Left ventricle myocardium inferior (tissue), 1 donor: ENCODE results near the gene MT1E. TPM values are rescaled to one million over a fixed set of nuclear protein-coding genes. Genes with fewer than 3 reads are reported as not detected.

Experiments used
- DNase-seq: peaks from one replicate; pipeline ENCODE4 v3.0.0-alpha.2; 2020
- H3K27ac ChIP-seq: fragments of 200-600 bp; replicated peaks from 2 replicates; pipeline ENCODE4 v1.8.0; 2021
- H3K27me3 ChIP-seq: fragments of 200-600 bp; 2 replicates; pipeline ENCODE4 v1.8.0; 2021; ENCODE audit warnings: low read depth
- H3K36me3 ChIP-seq: fragments of 200-600 bp; 2 replicates; pipeline ENCODE4 v1.8.0; 2021
- H3K4me1 ChIP-seq: fragments of 200-600 bp; 2 replicates; pipeline ENCODE4 v1.8.0; 2021
- H3K4me3 ChIP-seq: fragments of 200-600 bp; 2 replicates; pipeline ENCODE4 v1.8.0; 2021; ENCODE audit warnings: mild to moderate bottlenecking, moderate library complexity
- H3K9me3 ChIP-seq: fragments of 200-600 bp; replicated peaks from 2 replicates; pipeline ENCODE4 v1.8.0; 2021
- CTCF ChIP-seq: fragments of 200-600 bp; IDR thresholded peaks from 2 replicates; pipeline ENCODE4 v1.8.0; 2021; ENCODE audit warnings: antibody characterized with exemption, mild to moderate bottlenecking, borderline replicate concordance
- intact Hi-C: fragments of 100-400 bp; cut with micrococcal nuclease; formaldehyde crosslinking; loops from one replicate; pipeline ENCODE4 v1.11.0; 2022
- total RNA-seq: library from RNA; stranded (reverse); fragmentation: NEBNext Ultra II Directional; extraction: Animal tissue kit (Norgen Biotek cat#: 25700); gene quantifications from one replicate; pipeline ENCODE4 v1.2.1, GENCODE V29; 2021
- donor health status: DM: no; HTN: yes; CAD: no; lungs with severe emphysema.

Gene MT1E
- total RNA-seq, 1 donor from 2014 or later = 126 TPM

GRCh38 chr16:56593573-56594291 lies 31.8 kb upstream of the MT1E start:
- peaks cover 11% of the 10 kb centered on the region for H3K4me1 ChIP-seq
- intact Hi-C loops = no loop called here
- H3K4me3 ChIP-seq = no peak overlapping the region
- H3K9me3 ChIP-seq = peaks cover 8% of the 10 kb centered on the region
- TF ChIP-seq CTCF = no peak
- peaks cover 23% of the 10 kb centered on the region for H3K27me3 ChIP-seq
- H3K36me3 ChIP-seq = no peaks in the 10 kb centered on the region
- DNase-seq = no peak
- no peak overlapping the region for H3K27ac ChIP-seq

- intact Hi-C loops = no loop called here
- Histone ChIP-seq H3K4me1 (peaks cover 6% of the 10 kb centered on the region), H3K9me3 (peaks cover 8% of the 10 kb centered on the region), H3K36me3 (no peaks in the 10 kb centered on the region), H3K4me3 (no peak overlapping the region), H3K27ac (no peak overlapping the region), H3K27me3 (peaks cover 18% of the 10 kb centered on the region)
- DNase-seq = no peak
- no peak for TF ChIP-seq CTCF
Observed at GRCh38 chr16:56594292-56594619, 31.3 kb upstream of the MT1E start.

GRCh38 chr16:56600398-56600999 lies 25.1 kb upstream of the MT1E start:
- Histone ChIP-seq H3K4me1 (no peaks in the 10 kb centered on the region), H3K36me3 (no peaks in the 10 kb centered on the region)

GRCh38 chr16:56601325-56601724 lies 24.3 kb upstream of the MT1E start:
- no peaks in the 10 kb centered on the region for H3K36me3 ChIP-seq
- no peak for DNase-seq
- no peak for TF ChIP-seq CTCF
- no peaks in the 10 kb centered on the region for H3K27me3 ChIP-seq
- no peaks in the 10 kb centered on the region for H3K9me3 ChIP-seq
- no peak overlapping the region for H3K4me3 ChIP-seq
- H3K27ac ChIP-seq = no peak overlapping the region
- intact Hi-C loops = loop anchor here (5.0 to 10.0 kb wide), 2 partner anchors 87 to 101 kb away; no protein-coding TSS in a partner anchor
- peaks cover 8% of the 10 kb centered on the region for H3K4me1 ChIP-seq

More at GRCh38 chr16:56600398-56600999, 25.1 kb upstream of the MT1E start:
- no peaks in the 10 kb centered on the region for H3K27me3 ChIP-seq
- TF ChIP-seq CTCF = peak; percentile 67
- no peak for DNase-seq
- no peak overlapping the region for H3K27ac ChIP-seq
- no peak overlapping the region for H3K4me3 ChIP-seq
- H3K9me3 ChIP-seq = no peaks in the 10 kb centered on the region
- intact Hi-C loops = loop anchor here (5.0 to 10.0 kb wide), 2 partner anchors 86 to 102 kb away; no protein-coding TSS in a partner anchor

GRCh38 chr16:56603589-56603988 lies 22.0 kb upstream of the MT1E start:
- TF ChIP-seq CTCF = peak; percentile 76
- Histone ChIP-seq H3K27me3 (no peaks in the 10 kb centered on the region), H3K27ac (peak overlapping the region; percentile 27), H3K36me3 (no peaks in the 10 kb centered on the region), H3K4me3 (no peak overlapping the region), H3K9me3 (no peaks in the 10 kb centered on the region), H3K4me1 (peaks cover 27% of the 10 kb centered on the region)
- DNase-seq = peak; percentile 44
- intact Hi-C loops = loop anchor here (5.0 to 10.0 kb wide), 2 partner anchors 89 to 99 kb away; no protein-coding TSS in a partner anchor
